ENCODE data around the gene MRC1. TPM values are rescaled to one million over a fixed set of nuclear protein-coding genes. Genes with fewer than 3 reads are reported as not detected.

MRC1 gene
- total and polyA plus RNA-seq, 2 donors (not counting 3 experiments of a cell fraction or from before 2014, with no cell fraction given), result 0.03 to 0.13 TPM

DNA sequence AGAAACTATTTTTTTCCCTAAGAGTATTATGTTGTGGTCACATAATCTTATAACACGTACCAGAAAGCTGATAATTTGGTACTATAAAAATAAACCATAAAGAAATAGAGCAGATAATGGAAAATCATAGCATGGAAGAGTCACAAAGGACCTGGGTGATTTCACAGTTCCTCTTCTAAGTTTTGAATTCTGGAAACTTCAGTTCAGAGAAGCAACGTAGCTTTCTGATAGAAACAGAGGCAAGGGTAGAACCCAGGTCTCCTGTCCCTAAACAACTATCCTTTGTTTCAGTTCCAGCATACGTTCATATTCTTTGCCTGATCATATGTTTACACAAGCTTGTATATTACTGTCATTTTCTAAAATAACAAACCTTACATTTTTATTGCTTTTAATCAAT, 47.9 kb downstream of the MRC1 start:
- dilution Hi-C loops (cut with MboI; ENCODE audit: extremely low pct_ligation_motif_present, low sequenced_read_pairs), result no loop called here
- DNase-seq (ENCODE audit: low read depth, low spot score), result no peak

DNA sequence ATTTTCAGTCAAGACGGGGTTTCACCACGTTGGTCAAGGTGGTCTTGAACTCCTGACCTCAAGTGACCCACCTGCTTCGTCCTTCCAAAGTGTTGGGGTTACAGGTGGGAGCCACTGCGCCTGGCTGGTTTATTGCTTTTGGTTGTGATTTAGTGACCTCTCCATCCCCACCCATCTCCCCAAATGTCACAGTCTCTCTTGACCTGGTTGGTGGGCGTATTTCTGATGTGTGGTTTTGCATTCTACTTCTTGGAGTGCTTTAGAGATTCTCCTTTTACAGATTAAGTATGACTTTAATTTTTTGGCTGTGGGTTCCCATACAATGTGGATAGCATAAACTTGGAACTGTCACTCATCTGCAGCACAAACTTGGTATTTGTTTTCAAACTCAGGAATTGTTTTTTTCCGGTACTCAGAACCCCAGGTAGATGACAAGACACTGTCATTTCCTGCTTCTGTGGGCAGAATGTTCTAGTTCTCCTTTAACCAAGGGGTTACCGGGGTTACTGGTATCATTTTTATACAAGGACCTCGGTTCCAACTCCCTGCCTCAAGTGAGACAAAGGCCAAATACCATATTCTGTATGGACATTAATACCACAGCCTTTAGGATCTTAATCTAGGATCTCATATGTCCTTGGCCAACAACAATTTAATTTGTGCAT, 50.5 kb downstream of the MRC1 start:
- FAIRE-seq (no peak), DNase-seq (ENCODE audit: low read depth, low spot score) (no peak)
- Histone ChIP-seq H3K9me3 (replicated peaks; ENCODE audit: control insufficient read depth, insufficient read depth, low read length) (no peaks in the 10 kb centered on the region), H3K4me3 (replicated peaks in 1 of 3; ENCODE audit: insufficient read depth in 1 of 3, low read depth in 1 of 3, low read length in 3 of 3) (no peak overlapping the region), H3K27ac (ENCODE audit: insufficient read depth, low read depth, low read length) (no peak overlapping the region), H2AFZ (ENCODE audit: low read depth, low read length) (no peak overlapping the region), H3K27me3 (ENCODE audit: control insufficient read depth in 2 of 2, insufficient read depth in 2 of 2, low read length in 2 of 2) (peaks cover 0 to 10% of the 10 kb centered on the region in 2 experiments), H3K79me2 (ENCODE audit: control insufficient read depth, insufficient read depth, low read length) (no peaks in the 10 kb centered on the region), H3K4me1 (ENCODE audit: control insufficient read depth, extremely low read depth, insufficient read depth, low read length) (no peaks in the 10 kb centered on the region), H3K9ac (replicated peaks; ENCODE audit: extremely low read depth, insufficient read depth, low read length) (no peak overlapping the region), H4K20me1 (replicated peaks; ENCODE audit: control insufficient read depth, extremely low read depth, insufficient read depth, low read length) (no peaks in the 10 kb centered on the region), H3K4me2 (ENCODE audit: insufficient read depth, low read length) (no peak overlapping the region), H3K9me1 (replicated peaks; ENCODE audit: control insufficient read depth, extremely low read depth, insufficient read depth, low read length) (no peaks in the 10 kb centered on the region), H3K36me3 (ENCODE audit: control insufficient read depth in 2 of 2, extremely low read depth in 1 of 2, insufficient read depth in 2 of 2, low read length in 2 of 2) (no peaks in the 10 kb centered on the region)
- TF ChIP-seq, protein P1, sequence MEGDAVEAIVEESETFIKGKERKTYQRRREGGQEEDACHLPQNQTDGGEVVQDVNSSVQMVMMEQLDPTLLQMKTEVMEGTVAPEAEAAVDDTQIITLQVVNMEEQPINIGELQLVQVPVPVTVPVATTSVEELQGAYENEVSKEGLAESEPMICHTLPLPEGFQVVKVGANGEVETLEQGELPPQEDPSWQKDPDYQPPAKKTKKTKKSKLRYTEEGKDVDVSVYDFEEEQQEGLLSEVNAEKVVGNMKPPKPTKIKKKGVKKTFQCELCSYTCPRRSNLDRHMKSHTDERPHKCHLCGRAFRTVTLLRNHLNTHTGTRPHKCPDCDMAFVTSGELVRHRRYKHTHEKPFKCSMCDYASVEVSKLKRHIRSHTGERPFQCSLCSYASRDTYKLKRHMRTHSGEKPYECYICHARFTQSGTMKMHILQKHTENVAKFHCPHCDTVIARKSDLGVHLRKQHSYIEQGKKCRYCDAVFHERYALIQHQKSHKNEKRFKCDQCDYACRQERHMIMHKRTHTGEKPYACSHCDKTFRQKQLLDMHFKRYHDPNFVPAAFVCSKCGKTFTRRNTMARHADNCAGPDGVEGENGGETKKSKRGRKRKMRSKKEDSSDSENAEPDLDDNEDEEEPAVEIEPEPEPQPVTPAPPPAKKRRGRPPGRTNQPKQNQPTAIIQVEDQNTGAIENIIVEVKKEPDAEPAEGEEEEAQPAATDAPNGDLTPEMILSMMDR (IDR thresholded peaks at IDR 0.05; ENCODE audit: extremely low read depth in 1 of 2, insufficient read depth in 1 of 2, low read depth in 1 of 2, low read length in 2 of 2), result no peak
- no peak for TF ChIP-seq JUN (IDR thresholded peaks at IDR 0.05; ENCODE audit: borderline replicate concordance, insufficient read depth, insufficient read length, low read depth)
- TF ChIP-seq GATA2 (IDR thresholded peaks at IDR 0.05; ENCODE audit: insufficient read depth, insufficient read length, low read depth, low read length), result no peak
- TF ChIP-seq MYC (IDR thresholded peaks at IDR 0.05; ENCODE audit: low read depth, low read length), result no peak
- no peak for TF ChIP-seq EZH2 (IDR thresholded peaks at IDR 0.05; ENCODE audit: borderline replicate concordance, low read depth, low read length, severe bottlenecking)
- no peak for TF ChIP-seq POLR2A (IDR thresholded peaks at IDR 0.05; ENCODE audit: low read depth, low read length)
- dilution Hi-C loops (cut with MboI; ENCODE audit: extremely low pct_ligation_motif_present, low sequenced_read_pairs), result no loop called here
- intact Hi-C loops (cut with micrococcal nuclease), result no loop called here
- POLR2A ChIA-PET, result no interaction called here
- CTCF ChIA-PET, result interaction anchor here (0.7 to 1.2 kb wide), 3 partner anchors 10 to 136 kb away, joined by 3 read pairs; no protein-coding TSS in a partner anchor
- no TSS peak for BruUV-seq (replicated peaks)

More for the DNA sequence above, 47.9 kb downstream of the MRC1 start:
- Histone ChIP-seq H3K4me2 (ENCODE audit: insufficient read depth, low read length) (no peak overlapping the region), H3K27me3 (ENCODE audit: control insufficient read depth in 2 of 2, insufficient read depth in 2 of 2, low read length in 2 of 2) (no peaks in the 10 kb centered on the region), H2AFZ (ENCODE audit: low read depth, low read length) (no peak overlapping the region), H3K27ac (ENCODE audit: insufficient read depth, low read depth, low read length) (no peak overlapping the region), H3K9me1 (replicated peaks; ENCODE audit: control insufficient read depth, extremely low read depth, insufficient read depth, low read length) (no peaks in the 10 kb centered on the region), H3K79me2 (ENCODE audit: control insufficient read depth, insufficient read depth, low read length) (no peaks in the 10 kb centered on the region), H3K9me3 (replicated peaks; ENCODE audit: control insufficient read depth, insufficient read depth, low read length) (no peaks in the 10 kb centered on the region), H3K9ac (replicated peaks; ENCODE audit: extremely low read depth, insufficient read depth, low read length) (no peak overlapping the region), H3K36me3 (ENCODE audit: control insufficient read depth in 2 of 2, extremely low read depth in 1 of 2, insufficient read depth in 2 of 2, low read length in 2 of 2) (no peaks in the 10 kb centered on the region), H4K20me1 (replicated peaks; ENCODE audit: control insufficient read depth, extremely low read depth, insufficient read depth, low read length) (no peaks in the 10 kb centered on the region), H3K4me3 (replicated peaks in 1 of 3; ENCODE audit: insufficient read depth in 1 of 3, low read depth in 1 of 3, low read length in 3 of 3) (no peak overlapping the region), H3K4me1 (ENCODE audit: control insufficient read depth, extremely low read depth, insufficient read depth, low read length) (no peaks in the 10 kb centered on the region)
- no TSS peak for BruUV-seq (replicated peaks)
- no peak for FAIRE-seq
- no peak for TF ChIP-seq EZH2 (IDR thresholded peaks at IDR 0.05; ENCODE audit: borderline replicate concordance, low read depth, low read length, severe bottlenecking)
- CTCF ChIA-PET, result interaction anchor here (0.7 to 2.3 kb wide), 4 partner anchors 9 to 16 kb away, joined by 3 to 12 read pairs (median 5); no protein-coding TSS in a partner anchor
- POLR2A ChIA-PET, result no interaction called here
- intact Hi-C loops (cut with micrococcal nuclease), result no loop called here
